ENCODE results near the gene ZNF841. TPM values are rescaled to one million over a fixed set of nuclear protein-coding genes. Genes with fewer than 3 reads are reported as not detected.

ZNF841 gene
- total and polyA plus RNA-seq, 2 of the 13 experiments (the other 11 are each of a cell fraction or from before 2014, with no cell fraction given) = 6.2 to 14.2 TPM

GRCh38 chr19:52095172-52096014, at the start of gene ZNF841 (continued):
- no peak for TF ChIP-seq POGK (CRISPR knock-in tag; conservative IDR thresholded peaks at IDR 0.05)
- no peak for TF ChIP-seq RERE (CRISPR knock-in tag; IDR thresholded peaks at IDR 0.05; ENCODE audit: low read depth)
- peak; percentile 43; the same call in 1 of the 2 replicates for TF ChIP-seq HDAC1 (CRISPR knock-in tag; IDR thresholded peaks at IDR 0.05)
- TF ChIP-seq NFKBIZ (CRISPR knock-in tag; IDR thresholded peaks at IDR 0.05) = no peak
- 0 out of 2 replicates have a peak, but pooled peaks have one; percentile 30 for TF ChIP-seq PHF21A (CRISPR knock-in tag; IDR thresholded peaks at IDR 0.05)
- TF ChIP-seq ZNF503 (CRISPR knock-in tag; IDR thresholded peaks at IDR 0.05) = 0 out of 2 replicates have a peak, but pooled peaks have one; percentile 23
- TF ChIP-seq CREB1 (IDR thresholded peaks at IDR 0.05) = no peak
- TF ChIP-seq CREB1 (CRISPR knock-in tag; IDR thresholded peaks at IDR 0.05) = no peak
- no peak for TF ChIP-seq RFXANK (CRISPR knock-in tag; IDR thresholded peaks at IDR 0.05)
- TF ChIP-seq SRF (IDR thresholded peaks at IDR 0.05; ENCODE audit: low read depth, low read length) = peak; percentile 77
- TF ChIP-seq FUBP1 (CRISPR knock-in tag; IDR thresholded peaks at IDR 0.05; ENCODE audit: borderline replicate concordance) = no peak
- no peak for TF ChIP-seq ZNF256 (CRISPR knock-in tag; conservative IDR thresholded peaks at IDR 0.05)
- TF ChIP-seq NFATC3 (CRISPR knock-in tag; IDR thresholded peaks at IDR 0.05) = no peak
- TF ChIP-seq ZKSCAN5 (CRISPR knock-in tag; IDR thresholded peaks at IDR 0.05) = no peak
- TF ChIP-seq ZNF34 (CRISPR knock-in tag; IDR thresholded peaks at IDR 0.05; ENCODE audit: borderline replicate concordance) = no peak
- no peak for TF ChIP-seq ZFP1 (CRISPR knock-in tag; IDR thresholded peaks at IDR 0.05)
- TF ChIP-seq MAX (IDR thresholded peaks at IDR 0.05) = peak; percentile 34
- TF ChIP-seq STAG1 (CRISPR knock-in tag; IDR thresholded peaks at IDR 0.05) = no peak

Data from HepG2 (cell line).